ENCODE results near the gene TMEM271.
A peak's percentile ranks its signal among the peaks of the same experiment; 100 is the strongest.

TMEM271 gene

GRCh38 chr4:576245-576821 lies at the start of gene TMEM271:
TSS of gene TMEM271 (minus strand) at chr4:576295. CDS start at chr4:576062, 233 bp downstream.
- H3K4me3 ChIP-seq (ENCODE audit: low read depth, low read length) = peak within 1 kb of the TSS; percentile 59

- H3K4me3 ChIP-seq (ENCODE audit: low read depth, low read length) = no peak overlapping the region
Measured at GRCh38 chr4:625631-626161, 49.6 kb upstream of the TMEM271 start.

DNA sequence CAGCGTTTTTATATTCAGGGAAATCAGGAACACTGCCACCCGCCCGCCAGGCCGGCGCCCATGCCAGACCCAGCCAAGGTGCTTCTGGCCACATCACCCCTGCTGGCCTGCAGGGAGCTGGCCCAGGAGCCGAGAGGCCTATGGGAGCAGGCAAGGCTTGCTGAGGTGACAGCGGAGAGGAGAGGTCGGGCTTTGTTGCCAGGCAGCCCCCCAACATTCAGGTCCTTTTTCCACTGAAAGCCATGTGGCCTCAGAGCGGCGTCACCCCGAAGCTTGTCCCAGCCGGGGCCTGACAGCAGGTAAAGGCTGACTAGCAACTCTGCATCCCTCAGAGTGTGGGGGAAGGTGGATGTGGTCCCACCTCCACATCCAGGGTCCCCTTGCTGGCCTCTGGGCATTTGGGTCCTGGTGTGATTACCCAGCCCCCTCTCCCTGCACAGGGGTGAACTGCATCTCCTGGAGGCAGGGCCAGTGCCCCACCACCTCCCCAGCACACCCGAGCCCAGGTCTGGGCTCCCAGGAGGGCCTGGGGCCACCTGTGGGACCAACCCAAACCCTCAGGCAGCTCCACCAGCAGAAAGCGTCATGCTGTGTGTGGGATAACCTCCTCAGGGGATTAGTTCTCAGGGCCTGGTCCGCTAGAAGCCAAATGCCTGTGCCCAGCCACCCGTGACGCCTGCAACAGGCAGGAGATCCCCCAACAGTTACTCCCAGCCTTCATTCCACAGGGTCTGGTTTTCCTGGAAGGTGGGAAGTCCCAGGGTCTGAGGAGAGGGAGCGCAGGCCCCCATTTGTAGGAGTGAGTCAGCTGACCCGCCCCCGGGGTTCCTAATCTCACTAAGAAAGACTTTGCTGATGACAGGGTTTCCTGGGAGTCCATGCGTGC lies 48.9 kb upstream of the TMEM271 start, which contains the start of gene PDE6B:
Gene PDE6B (plus strand): TSS at position 869 of the 886 bp plus-strand sequence. CDS start 54 bp downstream, outside the sequence.
- no peak within 1 kb of the TSS for H3K4me3 ChIP-seq (ENCODE audit: low read depth, low read length)

DNA sequence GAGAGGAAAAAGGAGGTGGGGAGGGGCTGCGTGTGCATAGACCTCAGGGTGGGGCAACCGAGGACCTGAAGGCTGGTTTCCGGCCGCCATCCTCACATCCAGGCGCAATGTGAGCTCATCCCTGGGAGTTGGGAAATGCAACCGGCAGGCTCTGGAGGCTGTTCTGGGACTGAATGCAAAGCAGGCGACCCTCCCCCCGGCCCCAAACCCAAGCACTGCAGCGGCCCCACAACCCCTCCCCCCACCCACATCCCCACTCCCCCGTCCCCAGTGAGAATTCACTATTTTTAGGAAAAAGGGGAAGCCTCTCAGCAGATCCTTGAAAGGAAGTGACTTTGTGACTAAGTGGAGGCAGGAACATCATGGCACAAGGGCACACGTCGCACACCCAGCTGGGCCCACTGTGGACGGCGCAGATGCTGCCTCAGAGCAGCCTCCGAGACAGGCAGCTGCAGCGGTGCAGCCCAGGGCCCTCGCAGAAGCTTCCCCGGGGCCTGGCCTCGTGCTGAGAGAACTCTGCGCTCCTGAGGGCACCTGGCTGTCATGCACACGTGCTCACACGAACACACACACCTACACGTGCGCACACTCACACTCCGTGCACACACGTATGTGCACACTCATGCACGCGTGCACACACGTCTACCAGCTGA lies 47.9 kb upstream of the TMEM271 start:
- no peak overlapping the region for H3K4me3 ChIP-seq (ENCODE audit: low read depth, low read length)

DNA sequence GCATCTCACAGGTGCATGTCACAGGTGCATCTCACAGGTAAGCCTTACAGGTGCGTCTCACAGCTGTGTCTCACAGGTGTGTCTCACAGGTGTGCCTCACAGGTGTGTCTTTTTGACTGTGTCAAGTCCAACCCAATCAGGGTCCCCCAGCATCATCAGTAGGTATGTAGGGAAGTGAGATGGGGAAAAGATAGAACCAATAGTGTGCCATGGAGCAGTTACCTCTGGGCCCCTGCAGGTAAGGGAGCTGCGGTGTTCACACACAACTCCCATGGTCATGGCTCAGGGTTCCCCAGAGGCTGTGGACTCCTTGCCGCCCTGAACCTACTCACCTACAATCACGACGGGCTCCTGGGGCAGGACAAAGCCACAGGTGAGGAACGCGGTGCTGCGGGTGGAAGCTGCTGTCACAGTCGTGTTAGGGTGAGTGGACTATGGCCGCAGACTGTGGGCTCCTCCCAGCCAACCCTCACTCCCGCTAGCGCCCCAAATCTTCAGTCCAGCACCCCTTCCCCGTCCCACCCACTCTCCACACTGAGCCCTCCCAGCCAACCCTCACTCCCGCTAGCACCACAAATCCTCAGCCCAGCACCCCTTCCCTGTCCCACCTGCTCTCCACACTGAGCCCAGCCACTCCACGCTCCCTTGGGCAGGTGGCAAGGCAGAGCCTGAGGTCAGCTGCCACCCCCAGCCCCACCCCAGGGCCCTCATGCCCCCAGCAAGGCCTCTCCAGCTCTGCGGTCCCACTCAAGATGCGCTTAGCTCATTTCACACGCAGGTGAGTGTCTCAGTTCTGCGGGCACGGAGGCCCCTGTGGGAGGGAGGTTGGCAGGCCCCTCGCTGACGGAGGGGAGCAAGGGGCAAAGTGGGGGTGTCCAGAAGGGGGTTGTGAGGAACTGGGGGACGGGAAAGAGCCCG lies 47.2 kb upstream of the TMEM271 start:
- H3K4me3 ChIP-seq (ENCODE audit: low read depth, low read length) = no peak overlapping the region

- no peak overlapping the region for H3K4me3 ChIP-seq (ENCODE audit: low read depth, low read length)
Measured at GRCh38 chr4:622071-622995, 46.2 kb upstream of the TMEM271 start.

DNA sequence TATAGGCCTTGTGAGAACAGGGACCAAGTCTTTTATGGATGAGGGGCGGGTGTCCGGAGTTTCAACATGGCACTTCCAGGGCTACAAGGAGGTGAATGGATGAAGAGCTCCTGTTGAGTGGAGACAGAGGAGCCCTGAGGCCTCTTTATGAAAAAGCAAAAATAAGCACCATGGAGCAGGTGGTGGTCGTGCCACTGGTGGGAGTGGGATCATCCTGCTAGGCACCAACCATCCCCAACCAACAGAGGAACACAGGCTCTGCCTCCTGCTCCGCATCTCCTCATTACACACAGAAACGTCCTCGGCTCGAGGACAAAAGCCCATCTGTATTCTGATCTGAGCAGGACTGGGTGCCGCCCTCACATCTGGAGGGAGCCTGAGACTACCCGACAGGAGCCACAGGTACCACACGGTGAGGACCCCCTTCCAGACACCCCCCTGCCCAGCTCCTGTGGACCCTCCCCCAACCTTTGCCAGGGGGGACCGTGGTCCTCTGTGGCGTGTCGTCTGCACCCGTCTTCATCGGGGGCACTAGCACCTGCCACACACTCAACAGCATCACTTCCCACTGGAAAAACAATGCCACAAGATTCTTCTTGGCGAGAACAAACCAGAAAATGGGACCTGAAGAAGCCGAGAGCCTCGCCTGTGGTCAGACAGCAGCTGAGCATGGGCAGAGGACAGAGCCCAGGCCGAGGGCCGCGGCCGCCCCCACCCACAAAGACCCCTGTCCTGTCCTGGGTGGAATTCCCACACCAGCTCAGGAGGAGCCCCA lies 45.4 kb upstream of the TMEM271 start:
- no peak overlapping the region for H3K4me3 ChIP-seq (ENCODE audit: low read depth, low read length)

GRCh38 chr4:620851-621261 lies 44.8 kb upstream of the TMEM271 start:
- no peak overlapping the region for H3K4me3 ChIP-seq (ENCODE audit: low read depth, low read length)

- no peak overlapping the region for H3K4me3 ChIP-seq (ENCODE audit: low read depth, low read length)
Measured at GRCh38 chr4:620201-620600, 44.1 kb upstream of the TMEM271 start.

DNA sequence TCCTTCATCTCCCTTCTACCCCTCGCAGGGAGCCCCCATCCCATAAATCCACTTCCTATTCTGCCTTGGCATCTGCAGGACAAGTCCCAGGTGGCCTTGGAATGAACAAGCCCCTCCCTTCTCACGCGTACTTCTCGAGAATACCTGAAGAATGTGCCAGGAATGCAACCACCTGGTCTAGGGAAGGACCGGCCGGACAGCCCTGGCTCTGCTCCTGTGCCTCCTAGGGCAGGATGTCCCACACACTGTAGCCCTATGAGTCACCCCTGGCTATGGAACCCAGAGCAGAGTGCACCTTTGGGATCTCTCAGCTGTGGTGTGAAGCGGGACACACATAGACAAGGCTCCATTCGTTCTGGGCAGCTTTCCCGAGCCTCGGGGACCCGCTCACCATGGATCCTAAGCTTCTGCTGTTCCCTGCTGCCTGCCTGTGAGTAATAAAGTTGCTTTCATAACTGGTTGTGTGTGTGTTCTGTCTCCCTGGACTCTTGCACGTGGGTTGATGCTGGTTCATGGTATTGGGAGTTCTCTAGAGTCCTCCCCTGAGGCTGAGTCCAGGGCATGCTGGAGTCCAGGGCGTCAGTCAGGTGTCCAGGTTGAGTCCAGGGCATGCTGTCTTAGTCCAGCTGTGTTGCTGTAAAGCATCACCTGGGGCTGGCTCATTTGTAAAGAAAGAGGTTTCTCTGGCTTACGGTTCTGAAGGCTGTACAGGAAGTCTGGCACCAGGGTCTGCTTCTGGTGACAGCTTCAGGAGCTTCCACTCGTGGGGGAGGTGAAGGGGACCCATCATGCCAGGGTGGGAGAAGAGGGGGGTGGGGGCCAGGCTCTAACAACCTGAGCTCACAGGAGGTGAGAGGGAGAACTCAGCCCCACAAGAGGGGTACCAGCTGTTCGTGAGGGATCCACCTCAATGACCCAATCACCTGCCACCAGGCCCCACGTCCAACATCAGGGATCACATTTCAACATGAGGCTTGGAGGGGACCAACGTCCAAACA lies 41.8 kb upstream of the TMEM271 start:
- H3K4me3 ChIP-seq (ENCODE audit: low read depth, low read length) = no peak overlapping the region

GRCh38 chr4:616911-617643 lies 41.0 kb upstream of the TMEM271 start:
- no peak overlapping the region for H3K4me3 ChIP-seq (ENCODE audit: low read depth, low read length)

GRCh38 chr4:616091-616490 lies 40.0 kb upstream of the TMEM271 start:
- H3K4me3 ChIP-seq (ENCODE audit: low read depth, low read length) = no peak overlapping the region

DNA sequence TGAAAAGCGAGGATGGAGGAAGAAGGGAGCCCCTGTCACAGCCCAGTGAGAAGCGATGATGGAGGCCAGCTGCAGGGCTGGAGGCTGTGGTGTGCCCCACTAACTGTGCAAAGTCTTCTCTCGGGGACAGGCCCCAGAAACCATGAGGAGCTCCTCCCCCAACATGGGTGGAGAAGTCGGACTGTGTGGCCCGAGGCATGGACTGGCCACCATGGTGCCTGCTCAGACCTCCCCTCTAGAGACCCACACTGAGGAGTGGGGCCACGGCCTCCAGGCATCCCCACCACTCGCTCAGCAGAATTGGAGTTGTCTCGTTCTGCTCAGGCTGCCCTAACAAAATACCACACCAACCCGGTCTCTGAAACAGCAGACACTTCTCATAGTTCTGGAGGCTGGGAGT lies 37.0 kb upstream of the TMEM271 start:
- H3K4me3 ChIP-seq (ENCODE audit: low read depth, low read length) = no peak overlapping the region

GRCh38 chr4:612749-613125 lies 36.6 kb upstream of the TMEM271 start:
- no peak overlapping the region for H3K4me3 ChIP-seq (ENCODE audit: low read depth, low read length)

- H3K4me3 ChIP-seq (ENCODE audit: low read depth, low read length) = no peak overlapping the region
Measured at GRCh38 chr4:612052-612748, 36.1 kb upstream of the TMEM271 start.

Measured in iPS-11a (cell line).